Stomach (tissue), 4 donors: Measurements from ENCODE around the gene RECQL.

Experiments used
- CTCF ChIP-seq, 7 experiments: fragments of 450-650 bp in 4 of 7; fragments of 200-600 bp in 3 of 7; sonication (generic) in 3 of 7; IDR thresholded peaks; one replicate each; pipeline ENCODE4 v1.5.1; 2016 to 2019; ENCODE audit warnings: antibody characterized with exemption in 7 of 7, control low read depth in 2 of 7, mild to moderate bottlenecking in 1 of 7
- POLR2A ChIP-seq, 4 donors: fragments of 450-650 bp; IDR thresholded peaks; one replicate each; pipeline ENCODE4 v1.6.1; 2016; ENCODE audit warnings: antibody characterized with exemption in 4 of 4, control low read depth in 2 of 4, mild to moderate bottlenecking in 1 of 4, moderate library complexity in 1 of 4
- POLR2AphosphoS5 ChIP-seq, 3 donors: sonication (generic); formaldehyde crosslinking; IDR thresholded peaks; one replicate each; pipeline ENCODE4 v1.6.1; 2016; ENCODE audit warnings: antibody characterized with exemption in 3 of 3

GRCh38 chr12:21502164-21502496, 695 bp upstream of the RECQL start:
- TF ChIP-seq CTCF (IDR thresholded peaks at IDR 0.05) (no peak), POLR2A (IDR thresholded peaks at IDR 0.05) (no peak), POLR2AphosphoS5 (IDR thresholded peaks at IDR 0.05) (no peak)
